Measurements from ENCODE around the gene EMC9. TPM values are rescaled to one million over a fixed set of nuclear protein-coding genes. Genes with fewer than 3 reads are reported as not detected.

EMC9 gene
- total RNA-seq, 4 donors from 2014 or later = 6.4 to 15.4 (median 10.4) TPM

DNA sequence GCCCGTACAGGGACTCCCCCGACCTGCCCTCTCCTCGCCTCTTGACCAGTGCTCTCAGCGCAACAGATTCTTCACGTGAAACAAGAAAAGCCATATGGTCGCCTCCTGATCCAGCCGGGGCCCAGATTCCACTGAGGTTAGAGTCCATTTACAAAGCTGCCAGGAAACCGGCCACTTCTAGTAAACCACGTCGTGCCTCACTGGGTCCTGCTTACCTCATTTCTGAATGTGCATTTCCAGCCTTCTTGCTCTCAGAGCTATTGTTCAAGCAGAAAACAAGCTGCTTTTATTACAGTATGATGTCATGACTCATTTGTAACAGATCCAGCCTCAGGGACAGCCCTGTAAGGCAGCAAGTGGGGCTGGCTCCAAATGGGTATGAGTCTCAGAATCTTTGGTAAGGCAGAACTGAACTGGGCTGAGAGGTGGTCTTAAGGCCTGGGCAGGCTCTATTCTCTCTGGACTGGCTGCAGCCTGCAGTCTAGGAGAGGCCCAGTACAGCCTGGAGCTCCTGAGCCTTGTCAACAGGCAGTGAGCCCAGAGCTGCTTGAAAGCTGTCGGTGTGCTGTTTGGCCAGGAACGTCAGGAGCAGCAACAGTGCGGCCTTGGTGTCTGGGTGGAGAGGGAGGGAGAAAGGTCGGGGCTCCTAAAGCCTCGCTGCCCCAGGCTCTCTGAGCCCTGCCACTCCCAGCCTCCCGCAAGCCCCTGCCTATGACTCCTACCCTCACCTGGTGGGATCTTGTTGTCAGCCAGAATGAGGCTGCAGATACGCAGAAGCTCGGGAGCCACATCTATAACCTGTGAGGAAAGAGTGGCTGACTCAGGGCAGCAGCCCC is 38.8 kb upstream of the EMC9 start:
- peak overlapping the region; percentile 26 to 74 (median 72) for H3K27ac ChIP-seq
- no peaks in the 10 kb centered on the region for H3K27me3 ChIP-seq
- ATAC-seq = peak; percentile 69
- H3K36me3 ChIP-seq = peaks cover 0 to 90% of the 10 kb centered on the region in 2 donors
- TF ChIP-seq POLR2A (IDR thresholded peaks at IDR 0.05) (no peak), POLR2AphosphoS5 (IDR thresholded peaks at IDR 0.05) (peak; percentile 12), CTCF (IDR thresholded peaks at IDR 0.05) (no peak), EP300 (IDR thresholded peaks at IDR 0.05) (no peak)
- peaks cover 0 to 14% (median 4%) of the 10 kb centered on the region in 3 donors for H3K4me1 ChIP-seq
- H3K9me3 ChIP-seq = no peaks in the 10 kb centered on the region
- H3K4me3 ChIP-seq = no peak overlapping the region
- whole genome bisulfite sequencing, 2 donors (ENCODE audit: low coverage in 1 of 2) = 47 to 72% methylated on average over 2 to 4 of the region's 18 CpGs

GRCh38 chr14:24179294-24179960 is 38.0 kb upstream of the EMC9 start:
- Histone ChIP-seq H3K4me1 (peaks cover 0 to 14% (median 4%) of the 10 kb centered on the region in 3 donors), H3K27me3 (no peaks in the 10 kb centered on the region), H3K36me3 (peaks cover 0 to 82% of the 10 kb centered on the region in 2 donors), H3K9me3 (no peaks in the 10 kb centered on the region), H3K27ac (peak overlapping the region; percentile 26 to 74 (median 72)), H3K4me3 (no peak overlapping the region)
- 79% methylated on average over 4 of the region's 14 CpGs; no CpG with 5 or more reads in 1 of the 2 donors for WGBS, 2 donors (ENCODE audit: low coverage in 1 of 2)
- TF ChIP-seq EP300 (IDR thresholded peaks at IDR 0.05) = no peak
- TF ChIP-seq POLR2A (IDR thresholded peaks at IDR 0.05) = no peak
- no peak for TF ChIP-seq POLR2AphosphoS5 (IDR thresholded peaks at IDR 0.05)
- no peak for TF ChIP-seq CTCF (IDR thresholded peaks at IDR 0.05)
- ATAC-seq = no peak

DNA sequence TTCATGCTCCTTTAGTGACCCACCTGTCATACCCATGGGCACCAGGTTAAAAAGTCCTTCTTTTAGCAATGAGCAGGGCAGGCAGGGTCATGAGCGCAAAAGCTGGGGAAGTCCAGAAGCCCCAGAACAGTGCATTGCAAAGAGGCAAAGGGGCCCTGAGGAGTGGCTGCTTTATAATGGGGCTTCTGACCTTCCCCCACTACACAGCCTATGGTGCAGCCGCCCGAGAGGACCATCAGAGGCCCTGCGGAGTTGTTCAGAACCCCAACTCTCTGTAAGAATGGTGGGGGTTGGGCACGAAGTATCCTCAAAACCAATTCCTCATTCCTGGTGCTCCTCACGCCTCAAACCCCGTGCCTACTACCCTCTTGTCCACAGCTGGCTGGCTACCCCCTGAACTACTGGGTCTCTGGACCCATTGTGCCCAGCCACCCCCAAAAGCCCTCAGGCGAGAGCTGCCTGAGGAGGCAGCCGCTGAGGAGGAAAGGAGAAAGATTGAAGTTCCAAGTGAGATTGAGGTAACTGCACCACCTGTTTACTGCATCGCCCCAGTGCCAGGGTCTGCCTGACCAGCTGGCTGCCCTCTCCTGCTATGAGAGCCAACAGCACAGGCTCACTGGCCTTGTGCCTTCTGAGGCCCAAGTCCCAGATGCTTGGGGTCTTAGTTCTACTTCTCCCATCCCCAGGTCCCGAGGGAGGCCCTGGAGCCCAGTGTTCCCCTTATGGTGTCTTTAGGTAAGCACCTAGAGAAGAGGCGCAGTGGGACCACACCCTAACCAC is 37.2 kb upstream of the EMC9 start:
- no peak overlapping the region for H3K4me3 ChIP-seq
- H3K36me3 ChIP-seq = peaks cover 0 to 74% of the 10 kb centered on the region in 2 donors
- H3K27me3 ChIP-seq = no peaks in the 10 kb centered on the region
- no peak for ATAC-seq
- H3K9me3 ChIP-seq = no peaks in the 10 kb centered on the region
- WGBS, 2 donors (ENCODE audit: low coverage in 1 of 2) = 80 to 100% methylated on average over 1 of the region's 12 CpGs
- TF ChIP-seq CTCF (IDR thresholded peaks at IDR 0.05) (no peak), POLR2A (IDR thresholded peaks at IDR 0.05) (no peak), EP300 (IDR thresholded peaks at IDR 0.05) (no peak), POLR2AphosphoS5 (IDR thresholded peaks at IDR 0.05) (no peak)
- peaks cover 0 to 14% (median 4%) of the 10 kb centered on the region in 3 donors for H3K4me1 ChIP-seq
- peak overlapping the region in 3 of 4 donors; percentile 69 to 74 (median 74) for H3K27ac ChIP-seq

- Histone ChIP-seq H3K36me3 (peaks cover 0 to 67% of the 10 kb centered on the region in 2 donors), H3K9me3 (no peaks in the 10 kb centered on the region), H3K27ac (no peak overlapping the region), H3K27me3 (no peaks in the 10 kb centered on the region), H3K4me1 (peaks cover 0 to 14% (median 4%) of the 10 kb centered on the region in 3 donors), H3K4me3 (no peak overlapping the region)
- TF ChIP-seq POLR2AphosphoS5 (IDR thresholded peaks at IDR 0.05) (no peak), POLR2A (IDR thresholded peaks at IDR 0.05) (no peak), CTCF (IDR thresholded peaks at IDR 0.05) (no peak), EP300 (IDR thresholded peaks at IDR 0.05) (no peak)
- 91% methylated on average over 5 of the region's 14 CpGs; no CpG with 5 or more reads in 1 of the 2 donors for WGBS, 2 donors (ENCODE audit: low coverage in 1 of 2)
- no peak for ATAC-seq
These were observed 36.5 kb upstream of the EMC9 start for GRCh38 chr14:24177891-24178290.

Measured in gastroesophageal sphincter (tissue), 4 donors.